ENCODE results near the gene PROM1. TPM values are rescaled to one million over a fixed set of nuclear protein-coding genes. Genes with fewer than 3 reads are reported as not detected.

Gene PROM1
- total and polyA plus RNA-seq, 2 experiments from 2014 or later: 36.6 to 66.6 TPM

GRCh38 chr4:16011173-16011572 is 72.7 kb downstream of the PROM1 start:
- H3K9me2 ChIP-seq (ENCODE audit: insufficient read depth): no peaks in the 10 kb centered on the region
- Mint-ChIP-seq H3K27me3 (ENCODE audit: insufficient read depth, low read depth, poor library complexity) (no peaks in the 10 kb centered on the region), H3K9me3 (no peaks in the 10 kb centered on the region), H3K4me3 (no peak overlapping the region), H3K27ac (no peak overlapping the region; the same call in 1 of the 2 replicates), H3K4me1 (peaks cover 5% of the 10 kb centered on the region; the same call in 2 of the 3 replicates), H3K36me3 (ENCODE audit: low read depth) (peaks cover 75% of the 10 kb centered on the region)
- no peaks in the 10 kb centered on the region for H3K27me3 ChIP-seq (ENCODE audit: insufficient read depth)
- H3K4me2 ChIP-seq: no peak overlapping the region
- no peak overlapping the region for H2AFZ ChIP-seq
- ATAC-seq (no peak), DNase-seq (ENCODE audit: low spot score) (no peak)
- no peaks in the 10 kb centered on the region for H3K79me2 ChIP-seq (replicated peaks; ENCODE audit: insufficient read depth)
- H3K36me3 ChIP-seq (ENCODE audit: insufficient read depth): peaks cover 13% of the 10 kb centered on the region; the same call in 1 of the 2 replicates
- peaks cover 3% of the 10 kb centered on the region; the same call in 1 of the 2 replicates for H4K20me1 ChIP-seq (replicated peaks; ENCODE audit: insufficient read depth)
- no peak overlapping the region for H3K27ac ChIP-seq (ENCODE audit: low read depth)
- TF ChIP-seq JUNB (IDR thresholded peaks at IDR 0.05; ENCODE audit: unreplicated experiment): no peak
- no peak for TF ChIP-seq STAT1 (IDR thresholded peaks at IDR 0.05; ENCODE audit: unreplicated experiment)
- no peak for TF ChIP-seq CTCF (conservative IDR thresholded peaks at IDR 0.05; ENCODE audit: low read depth in 2 of 2)
- TF ChIP-seq EZH2 (IDR thresholded peaks at IDR 0.05; ENCODE audit: low read depth, unreplicated experiment): no peak
- TF ChIP-seq ZNF462 (CRISPR knock-in tag; IDR thresholded peaks at IDR 0.05): no peak
- TF ChIP-seq ETS1 (IDR thresholded peaks at IDR 0.05): no peak
- no peak for TF ChIP-seq ZNF331 (CRISPR knock-in tag; IDR thresholded peaks at IDR 0.05; ENCODE audit: low read depth)
- no peak for TF ChIP-seq POLR2AphosphoS5 (IDR thresholded peaks at IDR 0.05; ENCODE audit: low read depth)
- no peak for TF ChIP-seq ZNF114 (CRISPR knock-in tag; IDR thresholded peaks at IDR 0.05)
- no peak for TF ChIP-seq CREB1 (CRISPR knock-in tag; IDR thresholded peaks at IDR 0.05; ENCODE audit: low read depth)
- TF ChIP-seq REST (IDR thresholded peaks at IDR 0.05; ENCODE audit: unreplicated experiment): no peak
- no peak for TF ChIP-seq EZH2phosphoT487 (IDR thresholded peaks at IDR 0.05; ENCODE audit: unreplicated experiment)
- TF ChIP-seq NANOG (IDR thresholded peaks at IDR 0.05; ENCODE audit: borderline replicate concordance): no peak
- no peaks in the 10 kb centered on the region for H3K4me1 ChIP-seq (ENCODE audit: insufficient read depth)
- H3F3A ChIP-seq (replicated peaks; ENCODE audit: low read depth): no peaks in the 10 kb centered on the region
- no peak overlapping the region for H3K4me3 ChIP-seq
